ENCODE measurements around the gene LCNL1. TPM values are rescaled to one million over a fixed set of nuclear protein-coding genes. Genes with fewer than 3 reads are reported as not detected.

LCNL1 gene
- total and polyA plus RNA-seq, 2 experiments from 2014 or later: 0.13 to 0.47 TPM

DNA sequence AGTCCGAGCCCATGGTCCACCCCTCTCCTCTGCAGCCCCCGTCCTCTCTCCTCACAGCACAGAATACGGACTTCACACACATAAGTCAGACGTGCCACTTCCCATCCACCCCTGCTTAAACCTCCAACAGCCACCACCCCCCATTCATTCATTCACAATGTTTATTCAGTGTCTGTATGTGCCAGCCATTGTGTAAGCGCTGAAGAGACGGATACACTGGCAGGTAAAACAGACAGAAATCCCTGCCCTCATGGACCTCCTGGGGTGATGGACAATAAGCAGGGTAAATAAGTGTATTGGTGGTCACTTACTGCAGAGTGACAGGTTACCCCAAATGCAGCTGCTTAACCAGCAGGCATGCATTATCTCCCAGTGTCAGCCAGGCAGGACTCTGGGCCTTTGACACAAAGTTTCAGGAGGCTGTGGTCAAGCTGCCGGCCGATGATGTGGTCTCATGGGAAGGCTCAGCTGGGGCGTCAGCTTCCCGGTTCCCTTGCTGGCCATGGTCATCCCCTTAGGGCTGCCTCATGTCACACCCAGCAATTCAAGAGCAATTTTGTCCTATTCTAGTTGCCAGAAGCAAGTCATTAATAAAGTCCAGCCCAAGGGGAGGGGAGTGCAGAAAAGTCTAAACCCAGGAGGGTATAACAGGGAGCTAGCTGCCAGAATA is 7.6 kb downstream of the LCNL1 start:
- Histone ChIP-seq H2AFZ (no peak overlapping the region), H3K27ac (no peak overlapping the region), H4K20me1 (ENCODE audit: insufficient read depth, poor library complexity, severe bottlenecking) (no peaks in the 10 kb centered on the region), H3K36me3 (replicated peaks; ENCODE audit: insufficient read depth, low read depth) (no peaks in the 10 kb centered on the region), H3K4me1 (ENCODE audit: insufficient read depth) (peaks cover 3% of the 10 kb centered on the region), H3K27me3 (peaks cover 10% of the 10 kb centered on the region), H3K9me3 (ENCODE audit: low read depth) (no peaks in the 10 kb centered on the region), H3K4me3 (no peak overlapping the region), H3K79me2 (peaks cover 7% of the 10 kb centered on the region), H3K9me2 (replicated peaks; ENCODE audit: insufficient read depth) (no peaks in the 10 kb centered on the region), H3K4me2 (no peak overlapping the region)
- TF ChIP-seq EZH2 (IDR thresholded peaks at IDR 0.05; ENCODE audit: borderline replicate concordance) (no peak), EZH2phosphoT487 (IDR thresholded peaks at IDR 0.05; ENCODE audit: low read depth, severe bottlenecking, unreplicated experiment) (no peak)
- TF ChIP-seq, protein P1, sequence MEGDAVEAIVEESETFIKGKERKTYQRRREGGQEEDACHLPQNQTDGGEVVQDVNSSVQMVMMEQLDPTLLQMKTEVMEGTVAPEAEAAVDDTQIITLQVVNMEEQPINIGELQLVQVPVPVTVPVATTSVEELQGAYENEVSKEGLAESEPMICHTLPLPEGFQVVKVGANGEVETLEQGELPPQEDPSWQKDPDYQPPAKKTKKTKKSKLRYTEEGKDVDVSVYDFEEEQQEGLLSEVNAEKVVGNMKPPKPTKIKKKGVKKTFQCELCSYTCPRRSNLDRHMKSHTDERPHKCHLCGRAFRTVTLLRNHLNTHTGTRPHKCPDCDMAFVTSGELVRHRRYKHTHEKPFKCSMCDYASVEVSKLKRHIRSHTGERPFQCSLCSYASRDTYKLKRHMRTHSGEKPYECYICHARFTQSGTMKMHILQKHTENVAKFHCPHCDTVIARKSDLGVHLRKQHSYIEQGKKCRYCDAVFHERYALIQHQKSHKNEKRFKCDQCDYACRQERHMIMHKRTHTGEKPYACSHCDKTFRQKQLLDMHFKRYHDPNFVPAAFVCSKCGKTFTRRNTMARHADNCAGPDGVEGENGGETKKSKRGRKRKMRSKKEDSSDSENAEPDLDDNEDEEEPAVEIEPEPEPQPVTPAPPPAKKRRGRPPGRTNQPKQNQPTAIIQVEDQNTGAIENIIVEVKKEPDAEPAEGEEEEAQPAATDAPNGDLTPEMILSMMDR (IDR thresholded peaks at IDR 0.05; ENCODE audit: poor library complexity): no peak
- WGBS (ENCODE audit: low lambda C conversion rate, missing lambda C conversion rate): 77% methylated on average over 10 of the region's 10 CpGs
- no peak for DNase-seq (ENCODE audit: low spot score)

DNA sequence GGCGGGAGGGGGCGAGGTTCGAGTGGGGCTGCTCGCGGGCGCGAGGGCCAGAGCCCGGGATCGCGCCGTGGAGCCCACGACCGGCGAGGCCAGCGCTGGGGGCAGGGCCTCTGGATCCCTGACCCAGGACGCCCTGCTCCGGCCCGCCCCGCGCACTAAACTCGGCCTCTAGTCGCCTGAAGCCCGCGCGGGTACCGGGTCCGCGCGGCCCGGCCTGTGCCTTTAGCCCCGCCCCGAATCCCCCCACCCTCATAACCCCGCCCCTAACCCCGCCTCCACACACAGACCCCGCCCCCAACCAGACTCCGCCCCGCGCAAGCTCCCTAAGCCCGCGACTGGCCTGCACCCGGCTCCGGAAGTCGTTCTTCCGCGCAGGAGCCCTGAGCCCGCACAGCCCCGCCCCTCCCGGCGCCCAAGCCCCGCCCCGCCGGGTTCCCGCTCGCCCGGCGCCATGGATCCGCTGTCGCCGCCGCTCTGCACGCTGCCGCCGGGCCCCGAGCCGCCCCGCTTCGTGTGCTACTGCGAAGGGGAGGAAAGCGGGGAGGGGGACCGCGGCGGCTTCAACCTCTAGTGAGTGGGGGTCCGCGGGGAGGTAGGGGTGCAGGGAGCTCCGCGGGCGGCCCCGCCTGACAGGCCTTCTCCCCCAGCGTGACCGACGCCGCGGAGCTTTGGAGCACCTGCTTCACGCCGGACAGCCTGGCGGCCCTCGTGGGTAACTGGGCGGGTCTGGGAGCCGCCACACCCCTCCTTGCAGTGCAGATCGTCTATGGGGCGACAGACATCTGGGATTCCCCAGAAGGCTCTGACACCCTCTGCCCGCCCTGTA is 9.4 kb downstream of the LCNL1 start, which contains the start of gene PAXX:
PAXX (plus strand) TSS at position 430 of the 826 bp plus-strand sequence; CDS start at position 452, 22 bp downstream.
- peaks cover 16% of the 10 kb centered on the region for H3K4me1 ChIP-seq (ENCODE audit: insufficient read depth)
- no peaks in the 10 kb centered on the region for H3K36me3 ChIP-seq (replicated peaks; ENCODE audit: insufficient read depth, low read depth)
- H3K27ac ChIP-seq: peak within 1 kb of the TSS; percentile 87
- no peaks in the 10 kb centered on the region for H3K9me3 ChIP-seq (ENCODE audit: low read depth)
- no peaks in the 10 kb centered on the region for H3K9me2 ChIP-seq (replicated peaks; ENCODE audit: insufficient read depth)
- H3K79me2 ChIP-seq: peaks cover 7% of the 10 kb centered on the region
- H4K20me1 ChIP-seq (ENCODE audit: insufficient read depth, poor library complexity, severe bottlenecking): no peaks in the 10 kb centered on the region
- peak; percentile 96 for DNase-seq (ENCODE audit: low spot score)
- peak within 1 kb of the TSS; percentile 85 for H2AFZ ChIP-seq
- 4% methylated on average over 19 of the region's 92 CpGs for WGBS (ENCODE audit: low lambda C conversion rate, missing lambda C conversion rate)
- TF ChIP-seq EZH2 (IDR thresholded peaks at IDR 0.05; ENCODE audit: borderline replicate concordance): no peak
- TF ChIP-seq EZH2phosphoT487 (IDR thresholded peaks at IDR 0.05; ENCODE audit: low read depth, severe bottlenecking, unreplicated experiment): no peak
- TF ChIP-seq, protein P1 (IDR thresholded peaks at IDR 0.05; ENCODE audit: poor library complexity): no peak
- H3K27me3 ChIP-seq: no peaks in the 10 kb centered on the region
- peak within 1 kb of the TSS; percentile 85 for H3K4me2 ChIP-seq
- H3K4me3 ChIP-seq: peak within 1 kb of the TSS; percentile 67

DNA sequence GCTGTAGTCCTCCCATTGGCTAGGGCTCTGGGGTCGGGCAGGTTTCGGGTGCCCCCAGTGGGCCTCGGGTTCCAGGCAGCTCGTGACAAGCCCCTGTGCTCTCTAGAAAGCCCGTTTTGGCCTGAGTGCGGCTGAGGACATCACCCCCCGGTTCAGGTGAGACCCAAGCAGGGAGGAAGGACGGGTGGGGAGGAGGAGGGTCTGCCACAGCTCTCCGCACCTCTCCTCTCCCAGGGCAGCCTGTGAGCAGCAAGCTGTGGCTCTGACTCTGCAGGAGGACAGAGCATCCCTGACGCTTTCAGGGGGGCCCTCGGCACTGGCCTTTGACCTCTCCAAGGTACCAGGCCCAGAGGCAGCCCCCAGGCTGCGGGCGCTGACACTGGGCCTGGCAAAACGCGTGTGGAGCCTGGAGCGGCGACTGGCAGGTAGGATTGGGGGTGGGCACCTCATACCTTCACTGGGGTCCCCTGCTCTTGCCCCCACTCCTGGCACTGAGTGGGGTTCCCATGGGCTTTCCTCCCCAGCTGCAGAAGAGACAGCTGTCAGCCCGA is 10.1 kb downstream of the LCNL1 start:
- Histone ChIP-seq H3K27ac (peak overlapping the region; percentile 80), H3K9me3 (ENCODE audit: low read depth) (no peaks in the 10 kb centered on the region), H3K4me3 (peak overlapping the region; percentile 67), H3K79me2 (peaks cover 7% of the 10 kb centered on the region), H4K20me1 (ENCODE audit: insufficient read depth, poor library complexity, severe bottlenecking) (no peaks in the 10 kb centered on the region), H2AFZ (no peak overlapping the region), H3K36me3 (replicated peaks; ENCODE audit: insufficient read depth, low read depth) (no peaks in the 10 kb centered on the region), H3K9me2 (replicated peaks; ENCODE audit: insufficient read depth) (no peaks in the 10 kb centered on the region), H3K4me2 (peak overlapping the region; percentile 85), H3K27me3 (no peaks in the 10 kb centered on the region), H3K4me1 (ENCODE audit: insufficient read depth) (peaks cover 17% of the 10 kb centered on the region)
- TF ChIP-seq, protein P1 (IDR thresholded peaks at IDR 0.05; ENCODE audit: poor library complexity): no peak
- TF ChIP-seq EZH2phosphoT487 (IDR thresholded peaks at IDR 0.05; ENCODE audit: low read depth, severe bottlenecking, unreplicated experiment) (no peak), EZH2 (IDR thresholded peaks at IDR 0.05; ENCODE audit: borderline replicate concordance) (no peak)
- WGBS (ENCODE audit: low lambda C conversion rate, missing lambda C conversion rate): 46% methylated on average over 17 of the region's 18 CpGs
- no peak for DNase-seq (ENCODE audit: low spot score)

Data from hepatocyte (in vitro differentiated cells).